GM18519 (cell line): Measurements from ENCODE around the gene RNASE8.

Experiments used
- ATAC-seq: cut with Tn5 transposase; IDR thresholded peaks from one replicate; pipeline ENCODE4 v1.9.1; 2021; ENCODE audit warnings: mild to moderate bottlenecking, moderate library complexity; ENCODE audit not compliant: unreplicated experiment, low FRiP score

The RNASE8 gene

DNA sequence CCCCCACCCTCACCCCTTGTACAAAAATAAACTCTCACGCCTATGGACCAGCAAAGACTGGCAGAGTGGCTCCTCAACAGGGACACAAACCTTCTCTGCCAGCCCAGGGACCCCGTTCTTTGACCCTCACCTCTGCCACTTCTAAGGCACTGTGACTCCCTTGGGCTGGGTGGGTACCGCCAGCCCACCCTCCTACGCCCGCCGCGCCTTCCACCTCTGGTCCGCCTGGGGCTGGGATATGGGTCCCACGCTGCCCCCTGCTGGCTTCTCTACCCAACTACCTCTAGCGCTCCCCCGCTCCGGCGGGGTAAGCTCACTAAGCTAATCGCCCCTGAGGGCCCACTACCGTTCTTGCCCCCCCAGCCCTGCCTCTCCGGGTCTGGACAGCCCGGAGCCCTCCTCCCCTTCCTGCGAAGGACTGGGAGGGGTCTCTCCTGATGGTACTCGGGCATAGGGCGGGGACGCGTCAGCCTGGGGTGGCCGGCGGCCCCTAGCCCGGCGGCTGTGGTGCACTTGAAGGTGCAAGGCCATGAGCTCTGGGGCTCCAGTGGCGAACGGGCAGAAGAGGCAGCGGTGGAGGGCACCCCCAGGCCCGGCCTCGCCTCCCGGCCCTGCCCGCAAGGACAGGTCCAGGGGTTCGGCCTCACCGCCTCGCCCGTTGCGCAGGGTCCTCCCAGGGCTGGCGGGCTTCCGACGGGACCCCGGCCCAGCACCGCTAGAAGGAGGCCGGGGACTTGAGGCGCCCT lies 32.7 kb downstream of the RNASE8 start:
- no peak for ATAC-seq

DNA sequence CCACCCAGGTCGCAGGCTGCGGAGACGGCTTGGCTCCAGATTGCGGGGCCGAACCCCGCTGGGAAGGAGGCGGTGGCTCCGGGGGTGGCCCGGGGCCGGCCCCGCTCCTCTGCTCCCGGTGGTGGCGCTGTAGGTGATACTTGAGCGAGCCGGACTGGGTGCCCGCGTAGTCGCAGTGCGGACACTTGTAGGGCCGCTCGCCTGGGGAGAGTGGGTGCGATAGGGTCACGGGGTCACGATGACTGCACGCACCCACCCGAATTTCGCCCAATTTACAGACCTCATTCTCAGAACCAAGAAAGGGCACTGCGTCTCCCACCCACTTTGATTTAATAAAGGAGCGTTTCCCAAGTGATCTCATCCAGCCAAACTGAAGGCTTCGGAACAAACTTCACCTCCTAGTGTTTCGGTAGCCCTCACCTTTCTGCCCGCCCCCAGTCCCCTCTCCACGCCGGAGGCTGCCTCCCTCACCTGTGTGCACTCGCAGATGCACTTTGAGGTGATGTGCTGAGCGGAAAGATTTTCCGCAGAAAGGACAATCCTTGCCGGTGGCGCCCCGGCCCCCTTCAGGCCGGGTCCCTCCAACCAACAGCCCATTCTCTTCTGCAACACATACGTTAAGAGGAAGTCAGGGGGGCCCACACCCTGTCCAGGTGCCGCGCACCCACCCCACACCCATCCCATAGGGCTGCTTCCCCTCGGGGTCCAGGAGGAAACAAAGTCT lies 33.5 kb downstream of the RNASE8 start:
- no peak for ATAC-seq

DNA sequence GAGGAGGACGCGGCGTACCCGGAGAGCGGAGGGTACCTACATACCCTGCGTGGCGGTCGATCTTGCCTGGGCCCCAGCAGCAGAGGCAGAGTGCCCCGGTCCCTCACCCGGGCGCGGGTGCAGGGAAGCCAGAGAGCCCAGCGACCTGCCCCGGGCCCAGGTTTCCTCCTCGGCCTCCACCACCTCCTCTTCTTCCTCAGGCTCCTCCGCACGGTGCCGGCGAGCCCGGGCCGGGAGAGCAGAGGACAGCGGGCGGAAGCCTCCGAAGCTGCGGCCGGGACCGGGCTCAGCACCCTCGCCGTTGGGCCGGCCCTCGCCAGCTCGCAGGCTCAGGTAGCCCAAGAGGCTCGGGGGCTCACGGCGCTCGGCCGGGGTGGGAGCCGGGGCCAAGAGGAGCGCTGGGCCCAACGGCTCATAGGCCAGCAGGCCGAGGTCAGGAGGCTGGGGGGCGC lies 34.2 kb downstream of the RNASE8 start:
- ATAC-seq, result no peak

DNA sequence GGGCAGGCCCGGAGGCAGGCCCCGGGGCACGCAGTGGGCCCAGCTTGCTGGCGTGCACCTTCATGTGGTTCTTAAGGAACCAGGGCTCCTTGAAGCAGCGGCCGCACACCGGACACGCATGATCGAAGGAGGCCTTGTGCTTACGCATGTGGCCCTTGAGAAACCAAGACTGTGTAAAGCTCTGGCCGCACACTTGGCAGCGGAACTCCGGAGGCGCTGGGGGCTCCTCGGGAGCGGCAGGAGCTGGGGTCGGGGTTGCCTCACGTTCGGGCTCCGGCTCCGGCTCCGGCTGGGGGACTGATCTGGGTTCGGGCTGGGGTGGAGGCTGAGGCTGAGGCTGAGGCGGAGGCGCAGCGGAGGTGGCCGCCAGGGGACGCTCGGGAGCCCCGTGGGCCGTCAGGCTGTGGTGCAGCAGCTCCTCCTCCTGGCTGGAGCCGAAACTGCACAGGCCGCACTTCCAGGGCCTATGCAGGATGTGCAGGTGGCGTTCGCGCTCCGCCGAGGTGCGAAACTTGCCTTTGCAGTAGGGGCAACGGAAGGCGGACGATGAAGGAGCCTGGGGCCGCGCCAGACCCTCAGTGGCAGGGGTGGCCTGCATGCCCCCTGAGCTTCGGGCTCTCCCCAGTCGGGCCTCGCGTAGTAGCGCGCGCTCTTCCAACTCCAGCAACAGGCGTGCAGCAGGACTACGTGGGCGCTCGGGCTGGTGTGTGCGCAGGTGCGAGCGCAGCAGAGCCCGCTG lies 34.8 kb downstream of the RNASE8 start:
- ATAC-seq, result peak; percentile 74

DNA sequence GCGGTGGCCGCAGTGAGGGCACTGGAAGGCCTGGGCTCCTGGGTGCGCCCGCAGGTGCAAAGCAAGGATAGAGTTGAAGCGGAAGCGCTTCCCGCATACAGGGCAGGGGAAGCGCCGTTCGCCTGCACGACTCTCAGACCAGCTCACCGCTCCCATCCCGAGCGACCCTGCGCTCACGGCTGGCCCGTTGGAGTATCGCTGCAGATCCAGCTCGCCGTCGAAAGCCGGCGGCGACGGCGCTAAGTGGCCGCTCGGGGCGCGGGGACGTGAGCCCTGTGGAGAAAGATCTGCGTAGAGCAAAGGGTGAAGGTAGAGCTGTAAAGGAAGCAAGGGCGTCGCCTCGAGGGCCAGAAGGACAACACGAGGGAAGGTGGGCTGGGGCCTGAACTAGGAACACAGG lies 35.4 kb downstream of the RNASE8 start:
- no peak for ATAC-seq

DNA sequence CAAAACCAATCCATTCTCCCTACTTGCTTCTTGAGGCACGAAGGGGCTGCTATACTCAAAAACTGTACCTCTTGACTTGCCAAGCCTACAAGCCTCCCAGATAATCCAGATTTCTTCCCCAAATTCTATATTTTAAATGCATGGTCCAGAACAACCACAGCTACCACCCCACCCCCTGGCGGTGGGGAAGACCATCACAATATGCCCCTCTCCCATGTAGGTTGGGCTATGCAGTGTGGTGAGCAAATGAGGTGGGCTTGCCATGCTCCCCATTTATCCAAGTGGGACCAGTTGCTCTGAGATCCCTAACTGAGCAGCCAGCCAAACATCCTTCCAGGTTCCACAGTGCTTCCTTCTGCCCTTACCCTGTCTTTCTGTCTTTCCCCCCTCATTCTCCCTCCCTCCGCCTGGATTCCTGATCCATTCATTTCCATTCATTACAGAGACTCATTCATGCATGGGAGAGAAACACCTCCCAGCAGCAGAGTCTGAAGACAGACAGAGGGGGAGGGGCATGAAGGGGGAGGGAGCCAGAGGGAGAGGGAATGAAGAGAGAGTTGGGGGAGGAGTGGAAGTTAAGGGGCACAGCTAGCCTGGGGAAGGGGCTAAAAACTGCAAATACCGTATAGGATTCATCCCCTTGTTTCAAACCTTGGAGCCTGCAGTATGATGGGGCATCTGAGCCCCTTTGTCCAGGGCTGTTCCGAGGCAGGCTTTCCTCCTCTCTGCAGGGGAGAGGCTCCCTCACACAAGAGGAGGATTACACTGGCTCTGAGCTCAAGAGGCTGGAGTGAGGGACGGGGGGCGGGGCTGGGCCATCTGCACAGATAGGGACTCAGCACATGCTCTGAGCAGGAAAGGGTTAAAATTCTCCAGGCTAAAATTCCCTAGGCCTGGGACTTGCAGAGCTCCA lies 36.4 kb downstream of the RNASE8 start:
- ATAC-seq, result no peak

DNA sequence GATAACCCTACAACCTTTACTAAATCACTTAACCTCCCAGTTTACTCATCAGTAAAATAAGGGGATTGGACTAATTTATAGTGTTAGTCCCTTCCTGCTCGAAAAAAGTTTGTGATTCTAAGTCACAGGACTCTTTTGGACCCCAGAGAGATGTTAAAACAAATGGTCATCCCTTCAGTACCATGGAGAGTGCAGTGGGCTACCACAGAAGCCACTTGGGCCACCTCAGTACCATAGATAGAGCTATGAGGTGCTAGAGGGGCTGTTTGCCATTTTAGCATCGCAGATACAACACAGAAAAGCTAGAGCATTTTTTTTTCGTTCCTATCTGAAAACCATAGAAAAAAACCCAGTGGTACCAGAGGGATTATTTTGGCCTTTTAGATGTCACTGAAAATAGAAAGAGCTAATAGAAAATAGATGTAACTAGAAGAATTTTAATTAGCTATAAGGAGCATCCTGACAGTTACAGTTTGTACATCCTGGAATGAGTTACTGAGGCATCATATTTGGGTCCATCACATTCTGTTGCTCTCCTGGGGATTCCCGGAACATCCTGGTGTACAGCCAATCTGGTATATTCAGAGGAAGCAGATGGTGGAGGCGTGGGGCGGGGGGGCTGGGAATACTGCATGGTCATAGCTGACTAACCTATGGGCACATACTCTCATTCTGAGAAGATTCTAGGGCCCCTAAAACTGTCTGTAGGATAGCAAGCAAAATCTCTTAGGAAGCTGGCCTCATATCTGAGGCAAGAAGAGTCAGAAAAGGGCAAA lies 38.0 kb downstream of the RNASE8 start:
- no peak for ATAC-seq

DNA sequence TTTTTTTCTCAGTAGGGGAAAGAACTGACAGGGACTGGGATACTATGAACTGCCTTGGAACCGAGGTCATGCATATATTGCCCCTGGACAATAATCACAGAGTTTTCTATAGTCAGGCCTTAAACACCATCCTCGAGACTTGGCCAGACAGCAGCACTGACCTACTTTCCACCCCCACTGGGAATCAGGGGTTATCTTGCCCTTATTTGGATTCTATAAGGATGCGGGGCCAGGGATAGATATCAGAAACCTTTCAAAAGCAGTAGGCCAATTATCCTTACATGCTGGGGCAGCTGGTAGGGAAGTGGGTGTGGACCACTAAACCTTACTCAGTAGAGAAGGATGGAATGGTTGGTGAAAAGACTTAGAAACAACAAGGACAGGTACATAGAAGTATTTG lies 38.8 kb downstream of the RNASE8 start:
- no peak for ATAC-seq

DNA sequence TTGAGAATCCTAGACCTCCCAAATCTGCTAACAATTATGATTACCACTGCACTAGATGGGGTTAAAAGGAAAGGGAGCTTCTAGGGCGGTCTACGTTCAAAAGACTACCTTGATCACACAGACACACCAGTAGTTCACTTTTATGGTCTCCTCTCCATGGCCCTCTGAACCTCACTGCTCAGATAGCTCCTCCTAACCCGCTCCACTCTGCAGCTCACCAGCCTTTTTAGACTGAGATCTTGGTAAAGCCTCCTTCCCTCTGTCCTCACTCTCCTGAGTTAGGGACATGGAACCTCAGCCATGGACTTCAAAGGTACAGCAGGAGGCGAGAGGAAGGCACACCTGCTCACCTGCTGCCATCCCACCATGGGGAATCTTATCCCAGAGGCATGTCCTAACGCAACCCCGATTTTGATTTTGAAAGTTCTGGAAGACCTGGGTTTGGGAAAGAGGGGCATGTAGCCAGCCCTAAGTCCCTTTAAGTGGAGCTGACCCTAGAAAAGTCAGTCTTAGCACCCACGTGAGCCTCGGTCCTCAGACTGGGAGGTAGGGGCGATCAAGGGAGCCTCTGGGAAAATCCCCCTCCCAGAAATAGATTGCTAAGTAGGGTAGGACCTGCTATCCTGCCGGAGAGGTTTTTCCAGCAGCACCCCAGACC lies 39.5 kb downstream of the RNASE8 start:
- no peak for ATAC-seq

DNA sequence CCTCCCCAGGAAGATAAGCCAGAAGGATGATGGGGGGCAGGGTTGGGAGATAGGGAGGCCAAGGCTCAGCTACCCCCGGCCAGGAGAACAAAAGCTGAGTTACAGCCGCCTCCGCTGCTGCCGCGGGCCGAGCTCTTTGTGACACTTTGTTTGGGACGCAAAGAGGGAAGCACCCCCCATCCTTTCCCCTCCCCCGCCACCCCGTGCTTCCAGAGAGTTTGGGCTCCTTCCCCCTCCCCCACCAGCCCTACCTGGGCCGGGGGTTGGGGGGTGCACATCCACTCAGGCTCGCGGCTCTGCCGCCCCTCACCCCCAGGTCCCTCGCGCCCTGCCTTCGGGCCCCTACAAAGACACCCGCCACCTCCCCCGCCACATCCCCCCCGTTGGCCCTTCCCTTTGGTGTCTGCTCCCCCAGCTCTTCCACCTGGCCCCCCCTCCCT lies 40.0 kb downstream of the RNASE8 start:
- no peak for ATAC-seq

DNA sequence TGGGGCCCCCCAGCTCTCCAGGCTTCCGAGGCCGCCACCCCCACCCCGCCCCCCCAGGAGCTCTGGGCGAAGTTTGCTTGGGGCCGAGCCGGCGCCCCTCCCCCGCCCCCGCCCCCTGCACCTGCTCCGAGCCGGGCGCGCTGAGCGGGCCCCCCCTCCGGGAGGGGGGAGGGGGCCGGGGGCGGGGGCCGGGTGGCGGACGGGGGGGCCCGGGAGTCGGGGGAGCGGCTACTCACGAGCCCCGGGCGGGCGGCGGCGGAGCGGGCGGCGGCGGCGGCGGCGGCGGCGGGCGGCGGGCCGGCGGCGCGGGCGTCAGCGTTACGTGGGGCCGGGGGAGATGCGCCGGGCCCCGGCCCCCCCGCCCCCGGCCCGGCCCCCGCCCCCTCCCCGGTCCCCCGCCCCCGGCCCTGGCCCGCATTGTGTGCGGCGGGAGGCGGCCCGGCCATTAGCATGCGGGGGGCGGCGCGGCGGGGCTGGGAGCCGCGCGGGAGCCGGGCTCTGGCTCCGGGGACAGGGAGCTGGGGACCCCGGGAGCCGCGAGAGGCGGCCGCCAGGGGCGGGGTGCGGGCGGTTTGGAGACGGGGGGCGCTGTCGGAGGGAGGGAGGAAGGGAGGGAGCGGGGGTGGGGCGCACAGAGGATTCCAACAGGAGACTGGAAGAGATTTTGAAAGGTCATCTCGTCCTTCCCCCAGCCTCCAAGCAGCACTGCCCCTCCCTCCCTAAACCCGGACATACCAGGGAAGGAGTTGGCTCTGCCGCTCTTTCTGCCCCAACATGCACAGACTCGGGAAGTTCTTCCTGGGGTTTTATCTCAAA lies 40.7 kb downstream of the RNASE8 start, which contains the start of gene ZNF219:
Gene ZNF219, minus strand, starts transcription at position 580 of the 816 bp plus-strand sequence. CDS start 5,064 bp downstream, outside the sequence.
- no peak for ATAC-seq

DNA sequence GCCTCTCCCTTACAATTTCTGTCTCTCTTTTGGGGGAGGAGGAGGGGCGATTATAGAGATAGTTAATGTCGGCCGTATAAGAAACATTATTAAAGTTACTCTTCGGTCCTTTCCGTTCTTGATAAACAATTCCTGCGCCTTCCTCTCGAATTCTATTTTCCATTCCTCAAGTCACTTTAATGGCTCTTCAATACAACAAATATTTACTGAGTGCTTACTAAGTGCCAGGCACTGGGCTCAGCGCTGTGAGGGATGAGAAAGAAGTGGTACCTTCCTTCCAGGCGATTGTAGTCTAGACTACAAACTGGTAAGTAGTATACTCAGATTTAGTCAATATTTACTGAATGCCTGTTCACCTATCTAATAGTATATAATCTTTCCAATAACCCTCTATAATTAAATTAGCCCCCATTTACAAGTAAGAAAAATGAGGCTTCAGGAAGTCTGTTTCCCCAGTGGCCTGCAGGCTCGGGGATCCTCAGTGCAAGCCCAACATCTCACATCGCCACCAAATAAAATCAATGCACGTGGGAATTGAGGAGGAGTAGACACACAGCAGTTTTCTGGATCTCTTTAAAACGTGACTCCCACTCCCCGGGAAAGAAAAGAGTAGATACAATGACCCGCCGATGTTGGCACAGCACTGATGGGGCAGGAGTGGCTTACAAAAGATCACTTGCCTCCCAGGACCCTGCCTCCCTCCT lies 41.4 kb downstream of the RNASE8 start:
- ATAC-seq, result no peak

DNA sequence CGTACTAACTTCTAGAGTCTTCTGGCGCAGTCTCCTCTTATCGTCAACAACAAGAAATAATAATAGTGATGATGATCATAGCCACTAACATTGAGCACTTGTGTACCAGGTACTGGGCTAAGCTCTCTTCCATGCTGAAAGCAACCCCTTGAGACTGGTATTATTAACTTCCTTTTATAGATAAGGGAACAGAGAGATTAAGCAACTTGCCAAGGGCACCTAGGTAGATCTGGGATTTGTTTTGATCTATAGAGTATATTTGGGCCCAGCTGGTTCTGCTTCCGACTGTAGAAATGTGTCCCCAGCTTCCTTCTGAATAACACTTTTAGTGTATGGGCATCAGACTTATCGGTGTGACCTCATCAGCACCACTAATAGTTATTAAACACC lies 42.0 kb downstream of the RNASE8 start:
- ATAC-seq, result no peak

DNA sequence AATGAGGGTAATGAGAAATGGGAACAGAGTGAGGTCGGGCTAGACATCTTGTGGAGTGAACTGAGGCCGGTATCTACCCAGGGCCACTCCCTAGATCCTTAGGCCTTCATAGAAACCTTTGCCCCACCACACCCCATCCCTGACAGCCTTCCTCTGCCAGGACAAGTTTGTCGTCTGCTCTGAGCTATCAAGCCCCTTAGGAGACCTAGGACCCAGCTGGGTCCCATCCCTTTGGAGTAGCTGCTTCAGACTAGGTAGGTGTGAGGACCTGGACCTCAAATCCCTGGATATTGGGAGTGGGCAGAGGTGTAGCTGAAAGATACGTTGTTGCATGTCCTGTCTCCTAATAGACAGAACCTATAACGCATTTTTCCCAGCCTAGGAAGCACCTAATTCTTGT lies 43.3 kb downstream of the RNASE8 start, which contains the start of gene TMEM253:
Gene TMEM253, plus strand, starts transcription at position 136 of the 400 bp plus-strand sequence. CDS start 278 bp downstream, outside the sequence.
- no peak for ATAC-seq

DNA sequence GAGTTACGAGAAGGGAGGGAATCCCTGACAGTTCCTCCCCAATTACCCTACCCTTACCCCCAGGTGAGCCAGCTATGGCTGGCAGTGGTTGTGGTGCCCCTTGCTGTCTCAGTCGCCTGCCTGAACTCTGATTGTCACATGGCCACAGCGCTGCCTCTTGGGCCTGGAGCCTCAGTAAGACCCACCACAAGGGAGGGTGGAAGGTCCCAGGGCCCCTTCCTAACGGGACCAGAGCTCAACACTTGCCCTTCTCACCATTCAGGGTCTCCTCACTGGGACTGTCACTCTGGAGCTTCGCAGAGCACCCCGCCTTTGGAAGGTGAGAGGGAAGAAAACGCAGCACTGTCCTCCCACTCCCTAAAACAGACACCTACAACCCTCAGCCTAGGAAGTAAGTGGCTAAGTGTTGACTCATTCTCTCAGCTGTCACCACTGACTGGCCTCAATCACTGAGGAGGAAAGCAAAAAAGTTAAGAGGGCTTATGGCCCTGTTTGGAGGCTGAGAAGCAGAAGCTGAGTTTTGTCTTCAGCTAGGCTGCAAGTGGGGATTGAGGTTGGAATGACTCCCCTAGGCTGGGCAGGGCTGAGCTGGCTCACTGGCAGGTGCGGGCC lies 44.3 kb downstream of the RNASE8 start:
- no peak for ATAC-seq

DNA sequence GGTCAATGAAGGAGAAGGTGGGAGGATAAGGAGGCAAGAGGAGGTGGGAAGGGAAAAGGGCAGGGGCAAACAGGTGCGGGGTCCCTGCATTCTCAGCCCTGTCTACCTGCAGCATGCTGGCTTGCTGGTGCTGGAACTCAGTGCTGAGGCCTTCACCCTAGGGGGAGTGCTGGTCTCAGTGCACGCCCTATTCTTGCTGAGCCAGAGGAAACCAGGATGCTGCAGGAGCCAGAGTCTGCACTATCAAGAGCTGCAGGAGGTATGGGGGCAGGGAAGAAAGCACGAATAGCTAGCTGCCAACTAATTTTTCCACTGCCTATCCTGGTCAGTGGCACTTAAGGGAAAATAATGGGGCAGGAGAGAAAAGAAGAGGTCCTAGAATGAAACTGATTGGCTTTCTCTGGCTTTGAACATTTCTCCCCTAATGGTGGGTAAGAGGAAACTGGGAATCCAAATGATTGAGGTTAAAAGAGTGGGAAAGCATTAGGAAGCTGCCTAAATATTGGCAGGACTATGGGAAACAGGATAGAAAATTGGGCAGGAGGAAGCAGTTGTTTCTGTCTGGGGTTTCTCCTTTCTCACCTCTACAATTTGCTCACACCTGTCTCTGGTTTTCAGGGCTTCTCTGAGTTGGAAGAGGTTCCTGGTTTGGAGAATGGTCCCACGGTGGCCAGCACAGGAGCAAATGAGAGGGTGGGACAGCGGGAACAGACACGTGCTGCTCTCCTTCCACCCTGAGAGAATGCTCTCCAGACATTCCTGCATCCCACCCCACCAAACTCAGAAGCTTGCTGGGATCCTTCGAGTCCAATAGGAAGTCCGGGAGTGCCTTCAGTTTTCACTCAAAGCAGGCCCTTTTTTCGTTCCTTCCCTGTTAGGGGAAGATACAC lies 45.1 kb downstream of the RNASE8 start:
- ATAC-seq, result no peak
